GDM1 (cell line): ENCODE measurements around the gene LRRC59.
A peak's percentile ranks its signal among the peaks of the same experiment; 100 is the strongest.

Source experiments
- DNase-seq: peaks from one replicate; lab custom pipeline; 2025; lab: John Stamatoyannopoulos, UW

LRRC59 gene

DNA sequence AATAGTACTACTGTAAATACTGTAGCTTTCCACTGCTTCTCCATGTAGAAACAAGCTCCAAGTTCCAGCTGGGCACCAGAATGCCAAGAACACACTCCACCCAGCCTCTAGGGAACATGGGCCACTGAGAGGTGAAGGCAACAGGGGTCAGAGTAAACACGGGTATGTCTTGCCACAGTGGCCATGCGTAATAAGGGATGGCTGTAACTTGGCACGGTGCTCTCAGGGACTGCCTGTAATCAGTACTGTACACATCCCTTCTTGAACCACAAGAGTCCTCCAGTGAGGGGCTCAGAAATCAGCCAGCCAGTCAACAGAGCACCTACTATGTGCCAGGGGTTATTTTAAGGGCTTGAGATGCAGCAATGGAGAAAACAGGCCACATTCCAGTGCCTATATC is 10.8 kb downstream of the LRRC59 start:
- no peak for DNase-seq

DNA sequence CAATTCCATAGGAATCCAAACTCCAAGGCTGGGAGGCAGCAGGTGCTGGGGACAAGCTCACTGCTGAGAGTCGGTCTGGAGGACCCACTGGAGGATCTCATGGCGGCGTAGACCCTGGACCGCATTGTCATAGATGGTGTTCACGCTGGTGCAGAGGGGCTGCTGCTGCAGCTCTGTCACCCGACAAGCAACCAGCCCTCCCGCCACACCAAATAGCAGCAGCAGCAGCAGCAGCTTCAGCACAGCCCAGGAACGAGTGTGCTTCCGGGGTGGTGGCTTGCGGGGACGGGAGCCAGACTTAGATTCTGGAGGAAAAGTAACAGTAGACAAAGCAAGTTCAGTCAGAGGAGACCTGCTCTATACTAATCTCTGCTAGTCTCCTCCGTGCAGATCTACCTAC is 14.4 kb downstream of the LRRC59 start:
- DNase-seq, result no peak

DNA sequence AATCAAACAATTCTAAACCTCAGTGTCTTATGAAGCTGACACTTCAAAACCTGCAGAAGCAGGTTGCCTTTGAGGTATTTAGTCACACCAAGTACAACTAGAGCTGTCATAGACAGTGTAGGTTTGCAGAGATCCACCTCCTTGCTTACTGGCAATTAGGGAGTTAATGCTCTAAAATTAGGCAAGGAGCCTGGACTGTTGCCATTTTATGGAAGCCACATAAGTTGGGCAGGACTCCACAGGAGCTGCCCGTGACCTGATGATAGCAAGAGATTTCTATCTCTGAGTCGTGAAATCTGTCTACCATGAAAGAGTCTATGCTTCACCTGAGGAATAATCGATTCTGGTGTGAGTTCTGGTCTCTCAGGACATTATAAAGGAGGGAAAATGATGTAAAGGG is 15.4 kb downstream of the LRRC59 start:
- no peak for DNase-seq

DNA sequence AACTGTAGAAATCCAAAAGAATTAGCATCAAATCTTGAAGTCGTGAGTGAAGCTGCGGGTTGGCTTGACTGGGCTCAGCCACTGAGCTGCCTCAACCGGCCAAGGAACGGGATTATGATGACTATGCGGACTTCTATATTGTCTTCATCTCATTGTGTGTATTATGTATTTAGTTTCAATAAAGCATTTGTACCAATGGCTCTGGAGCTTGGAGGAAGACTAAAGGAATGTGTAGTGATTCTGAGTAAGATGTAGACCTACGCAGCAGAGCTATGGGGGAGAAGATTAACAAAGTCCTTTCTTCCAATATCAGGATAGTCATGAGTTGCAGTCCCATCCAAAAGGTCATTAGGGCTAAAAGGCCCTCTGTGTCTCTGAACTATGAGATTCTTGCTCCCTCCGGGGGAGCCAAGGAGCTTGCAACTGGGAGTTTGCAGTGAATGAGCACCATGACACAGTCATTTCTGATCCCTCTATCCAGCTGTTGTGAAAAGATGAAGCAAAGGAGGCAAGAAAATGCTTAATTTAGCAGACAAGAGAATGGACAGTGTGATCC is 16.0 kb downstream of the LRRC59 start:
- DNase-seq, result no peak

DNA sequence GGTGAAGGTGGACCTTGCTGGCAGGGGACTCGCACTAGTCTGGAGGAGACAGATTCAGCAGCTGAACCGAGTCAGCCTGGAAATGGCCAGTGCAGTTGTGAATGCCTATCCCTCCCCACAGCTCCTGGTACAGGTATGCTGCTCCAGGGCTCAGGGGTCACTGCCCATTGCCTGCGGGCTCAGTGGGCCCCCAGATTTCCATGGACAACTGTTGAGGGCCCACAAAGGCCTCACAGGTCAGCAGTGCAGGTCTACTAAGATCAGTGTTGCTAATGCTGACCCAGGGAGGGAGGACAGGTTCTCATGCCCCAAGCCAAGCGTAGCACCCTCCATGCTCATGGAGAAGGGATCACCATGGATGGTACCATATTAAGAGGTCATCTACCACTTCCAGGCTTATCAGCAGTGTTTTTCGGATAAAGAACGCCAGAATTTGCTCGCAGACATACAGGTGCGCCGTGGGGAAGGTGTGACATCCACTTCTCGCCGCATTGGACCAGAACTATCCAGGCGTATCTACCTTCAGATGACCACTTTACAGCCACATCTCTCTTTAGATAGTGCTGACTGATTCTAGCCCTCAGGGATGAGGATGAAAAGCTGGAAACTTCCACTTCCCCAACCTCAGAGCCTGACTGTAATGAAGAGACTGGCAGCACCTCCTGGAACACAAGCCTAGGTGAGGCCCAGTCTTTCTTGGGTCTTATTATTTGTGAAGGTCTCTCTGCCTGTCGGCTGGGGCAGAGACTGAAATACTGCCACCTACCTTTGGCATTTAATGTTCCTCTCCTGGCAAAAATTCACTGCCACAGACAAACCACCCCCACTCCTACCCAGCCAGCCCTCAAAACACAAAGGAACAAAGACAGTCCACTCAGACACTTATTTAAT is 16.7 kb downstream of the LRRC59 start:
- no peak for DNase-seq

DNA sequence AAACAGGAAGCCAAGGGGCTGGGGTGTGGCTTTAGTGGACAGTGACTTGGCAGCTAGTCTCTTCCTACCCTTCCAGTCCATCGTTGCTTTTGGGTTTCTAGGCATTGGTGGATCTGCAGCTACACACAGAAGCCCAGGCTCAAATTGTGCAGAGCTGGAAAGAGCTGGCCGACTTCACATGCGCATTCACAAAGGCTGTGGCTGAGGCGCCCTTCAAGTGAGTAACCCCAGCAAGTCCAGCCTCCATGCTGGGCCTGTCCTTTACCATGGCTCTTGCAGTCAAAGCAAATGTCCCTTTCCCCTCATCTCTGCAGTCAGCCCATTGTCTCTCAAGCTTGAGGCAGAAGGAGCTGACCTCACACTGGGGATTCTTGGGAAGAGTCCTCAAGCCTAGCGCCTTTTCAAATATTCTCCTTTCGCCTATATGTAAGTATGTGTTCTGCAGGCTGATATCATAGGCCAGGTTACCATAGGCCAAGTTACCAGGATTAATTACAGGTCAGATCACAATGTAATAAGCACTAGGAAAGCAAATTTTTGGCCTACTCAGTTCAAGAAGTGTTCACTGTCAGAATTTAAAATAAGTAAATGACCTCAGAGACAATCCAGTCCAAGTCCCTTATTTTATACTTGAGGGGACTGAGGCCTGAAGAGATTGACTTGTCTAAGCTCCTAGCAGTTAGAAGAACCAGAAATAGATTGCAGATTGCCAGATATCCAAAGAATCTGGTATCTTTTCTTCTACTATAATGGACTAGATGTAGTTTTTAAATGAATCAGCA is 17.8 kb downstream of the LRRC59 start:
- DNase-seq, result no peak

DNA sequence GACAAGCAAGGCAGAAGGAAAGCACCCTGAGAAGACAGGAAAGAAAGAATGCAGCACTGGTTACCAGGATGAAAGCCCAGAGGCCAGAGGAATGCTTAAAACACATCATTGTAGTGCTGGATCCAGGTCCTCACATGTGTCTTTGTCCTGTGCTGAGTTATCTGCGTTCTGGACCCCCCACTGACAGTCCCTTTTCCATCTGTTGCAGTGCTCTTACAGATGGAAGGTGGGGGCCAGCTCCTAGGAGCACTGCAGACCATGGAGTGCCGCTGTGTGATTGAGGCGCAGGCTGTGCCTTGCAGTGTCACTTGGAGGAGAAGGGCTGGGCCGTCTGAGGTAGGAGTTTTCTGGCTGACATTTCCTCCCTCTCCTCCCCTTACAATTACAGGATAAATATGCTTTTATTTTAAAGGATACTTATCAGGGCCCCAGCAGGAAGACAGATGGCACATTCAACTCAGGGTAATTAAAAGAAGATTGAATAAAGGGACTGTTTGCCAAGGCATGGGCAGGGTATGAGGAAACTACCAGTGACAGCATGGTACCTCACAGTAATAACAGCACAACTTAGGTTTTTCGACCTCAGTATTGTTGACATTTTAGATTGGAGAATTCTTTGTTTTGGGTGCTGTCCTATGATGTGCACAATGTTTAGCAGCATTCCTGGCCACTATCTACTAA is 21.3 kb downstream of the LRRC59 start:
- no peak for DNase-seq

DNA sequence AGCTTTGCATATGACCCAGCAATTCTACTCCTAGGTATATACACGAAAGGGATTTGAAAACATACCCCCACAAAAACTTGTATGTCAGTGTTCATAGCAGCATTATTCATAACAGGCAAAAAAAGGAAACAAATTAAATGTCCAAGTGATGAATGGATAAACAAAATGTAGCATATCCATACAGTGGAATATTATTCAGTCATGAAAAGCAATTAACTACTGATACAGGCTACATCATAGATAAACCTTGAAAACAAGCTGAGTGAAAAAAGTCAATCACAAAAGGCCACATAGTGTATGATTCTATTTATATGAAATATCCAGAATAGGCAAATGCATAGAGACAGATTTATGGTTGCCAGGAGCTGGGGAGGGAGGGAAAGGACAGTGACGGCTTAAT is 23.6 kb downstream of the LRRC59 start:
- no peak for DNase-seq

DNA sequence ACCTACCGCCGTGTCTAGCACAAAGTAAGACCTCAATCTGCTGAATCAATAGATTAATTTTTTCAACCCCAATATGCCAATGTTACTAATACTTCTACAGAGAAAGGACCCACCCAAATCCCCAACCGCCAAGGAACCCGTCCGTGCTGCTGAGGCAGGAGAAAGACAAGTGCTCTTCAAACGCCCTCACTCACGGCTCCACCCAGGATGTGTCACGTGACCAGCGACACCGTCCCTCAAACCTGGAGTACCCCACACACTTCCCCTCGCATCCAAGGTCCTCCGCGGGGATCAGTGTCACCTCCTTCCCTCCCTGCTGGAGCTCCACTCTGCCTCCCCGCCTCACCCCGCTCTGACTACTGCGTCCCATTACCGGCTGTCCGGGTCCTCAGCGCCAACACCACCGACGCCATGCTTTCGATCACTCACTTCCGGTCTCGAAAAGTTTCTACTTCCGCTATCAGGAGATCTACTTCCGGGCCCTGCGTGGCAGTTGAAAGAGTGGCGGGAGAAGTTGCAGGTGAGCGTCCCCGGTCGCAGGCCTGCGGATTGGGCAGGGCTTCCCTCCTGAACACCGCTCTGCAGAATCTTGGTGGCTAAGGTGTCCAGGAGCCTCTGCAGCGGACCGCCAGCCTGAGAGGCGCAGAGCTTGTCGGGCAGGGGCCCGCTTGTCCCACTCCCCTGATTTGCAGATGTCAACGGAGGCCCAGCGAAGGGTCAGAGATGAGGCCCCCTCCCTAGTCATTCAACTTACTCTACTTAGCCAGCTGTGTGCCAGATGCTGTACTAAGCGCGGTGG is 24.4 kb downstream of the LRRC59 start, which contains the start of the genes EME1 and MRPL27:
Gene EME1, plus strand, starts transcription at position 472 of the 799 bp plus-strand sequence. CDS start 1,980 bp downstream, outside the sequence.
Gene MRPL27, minus strand, starts transcription at position 427 of the 799 bp plus-strand sequence. Its CDS starts 14 bp downstream, at position 413.
- peak; percentile 85 for DNase-seq

DNA sequence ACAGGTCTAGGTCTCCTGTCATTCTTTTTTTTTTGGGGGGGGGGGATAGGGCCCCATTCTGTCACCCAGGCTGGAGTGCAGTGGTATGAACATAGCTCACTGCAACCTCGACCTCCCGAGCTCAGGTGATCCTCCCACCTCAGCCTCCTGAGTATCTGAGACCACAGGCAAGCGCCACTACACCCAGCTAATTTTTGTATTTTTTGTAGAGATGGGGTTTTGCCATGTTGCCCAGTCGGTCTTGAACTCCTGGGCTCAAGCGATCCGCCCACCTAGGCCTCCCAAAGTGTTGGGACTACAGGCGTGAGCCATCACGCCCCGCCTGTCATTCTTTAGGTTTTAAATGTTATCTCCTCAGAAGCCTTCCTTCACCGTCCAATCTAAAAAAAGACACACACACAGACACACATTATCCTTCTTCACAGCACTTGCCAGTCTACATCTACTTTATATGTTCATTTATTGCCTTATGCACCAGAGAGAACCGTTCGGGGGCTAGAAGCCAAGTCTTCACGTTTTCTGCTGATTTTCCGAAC is 25.0 kb downstream of the LRRC59 start:
- no peak for DNase-seq

DNA sequence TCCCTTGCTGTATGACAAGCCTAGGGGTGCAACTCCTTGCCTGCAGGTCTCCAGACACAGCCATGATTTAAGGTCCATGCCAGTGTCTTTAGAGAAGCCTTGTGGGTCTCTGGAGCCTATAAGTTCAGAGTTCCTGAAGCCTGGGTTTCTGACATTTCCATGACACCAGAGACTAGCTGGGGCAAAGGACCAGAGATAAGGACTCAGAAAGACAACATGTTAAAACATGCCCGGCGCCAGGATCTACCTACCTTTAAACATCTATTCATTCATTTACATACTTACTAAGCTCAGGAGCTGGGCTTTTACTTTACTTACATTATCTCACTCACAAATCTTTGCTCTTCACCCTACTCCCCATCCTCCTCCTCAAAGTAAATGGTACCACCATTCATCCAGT is 25.8 kb downstream of the LRRC59 start:
- no peak for DNase-seq

DNA sequence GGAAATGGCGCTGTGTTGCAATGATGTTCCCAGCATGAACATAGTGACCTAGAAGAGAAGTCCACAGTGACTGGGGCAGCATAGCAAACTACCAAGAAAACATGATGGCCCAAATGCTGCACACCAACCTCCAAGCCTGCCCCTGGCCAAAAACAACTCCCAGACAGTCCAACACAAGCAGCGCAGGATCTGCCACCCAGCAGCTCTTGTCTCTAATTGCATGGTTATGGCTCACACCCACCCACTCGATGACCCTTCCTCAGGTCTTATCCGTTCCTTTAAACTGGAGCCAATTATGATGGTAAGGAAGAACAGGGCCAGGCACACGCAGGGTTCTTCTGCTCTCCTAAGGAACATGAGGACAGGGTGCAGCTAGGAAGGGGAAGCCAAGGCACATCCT is 27.3 kb downstream of the LRRC59 start:
- DNase-seq, result no peak

DNA sequence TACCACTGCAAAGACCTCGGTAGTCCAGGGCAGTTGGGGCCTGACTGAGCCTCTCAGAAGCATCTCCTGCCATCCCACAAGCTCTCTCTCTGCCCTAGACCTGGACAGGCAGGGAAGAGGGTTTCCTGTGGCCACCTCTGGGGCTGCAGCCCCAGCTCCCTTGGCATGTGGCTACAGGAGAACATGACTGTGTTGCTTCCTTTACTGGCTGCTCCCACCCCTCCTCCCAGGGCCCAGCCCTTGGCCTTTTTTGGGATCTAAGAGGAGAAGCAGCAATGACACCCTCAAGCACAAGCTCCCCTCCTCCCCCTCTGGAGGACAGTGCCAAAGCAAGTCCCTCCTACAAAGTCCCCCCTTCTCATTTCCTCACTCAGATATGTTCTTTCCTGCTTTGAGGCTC is 29.9 kb downstream of the LRRC59 start:
- no peak for DNase-seq

DNA sequence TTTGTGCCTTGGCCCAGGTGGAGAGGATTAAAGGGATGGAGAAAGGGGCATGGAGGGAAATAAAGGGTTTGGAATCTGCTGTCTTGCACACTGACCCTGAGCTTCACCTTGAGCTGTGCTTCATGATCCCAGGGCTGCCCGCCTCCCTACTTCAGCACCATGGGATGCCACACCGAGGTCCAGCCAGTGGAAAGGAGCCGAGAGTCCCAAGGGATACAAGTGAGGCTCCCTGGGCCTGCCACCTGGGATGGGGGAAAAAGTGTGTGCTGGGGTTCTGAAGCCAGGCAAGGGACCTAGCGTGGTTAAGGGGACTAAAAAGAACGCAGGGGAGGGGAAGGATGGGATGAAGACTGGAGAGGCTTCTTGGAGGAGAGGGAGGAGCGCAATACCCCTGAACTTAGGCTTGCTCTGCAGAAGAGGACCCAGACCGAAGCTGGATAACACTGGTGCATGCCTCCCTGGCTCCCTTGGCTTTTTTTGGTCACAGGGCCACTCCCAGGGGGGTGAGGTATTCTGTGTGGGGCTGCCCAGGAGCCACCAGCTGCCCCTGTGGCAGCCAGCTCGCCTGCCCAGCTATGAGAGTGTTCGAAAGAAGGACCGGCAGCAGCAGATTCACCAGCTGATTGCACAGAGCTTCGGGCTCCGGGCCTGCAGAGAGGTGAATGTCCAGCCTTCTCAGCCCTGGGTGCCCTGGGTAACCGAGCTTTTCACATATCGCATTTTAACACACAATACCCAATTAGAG is 31.5 kb downstream of the LRRC59 start:
- no peak for DNase-seq

DNA sequence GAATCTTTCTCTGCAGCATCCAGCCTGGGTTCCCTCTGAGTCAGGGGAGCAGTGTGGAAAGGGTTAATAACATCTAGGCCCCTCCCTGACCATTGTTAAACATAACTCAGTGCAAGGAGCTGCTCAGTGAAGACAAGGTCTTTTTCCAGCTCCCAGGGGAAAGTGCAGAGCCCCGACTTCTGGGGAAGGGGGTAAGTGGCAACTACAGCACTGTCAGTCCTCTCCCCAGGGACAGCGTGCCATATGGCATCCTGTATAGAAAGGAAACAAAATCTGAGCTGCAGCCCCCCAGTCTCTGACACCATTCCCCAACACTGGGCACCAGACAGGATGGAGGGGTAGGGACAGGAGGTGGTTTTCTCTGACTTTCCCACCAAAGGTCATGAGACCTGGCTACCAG is 32.2 kb downstream of the LRRC59 start:
- no peak for DNase-seq

DNA sequence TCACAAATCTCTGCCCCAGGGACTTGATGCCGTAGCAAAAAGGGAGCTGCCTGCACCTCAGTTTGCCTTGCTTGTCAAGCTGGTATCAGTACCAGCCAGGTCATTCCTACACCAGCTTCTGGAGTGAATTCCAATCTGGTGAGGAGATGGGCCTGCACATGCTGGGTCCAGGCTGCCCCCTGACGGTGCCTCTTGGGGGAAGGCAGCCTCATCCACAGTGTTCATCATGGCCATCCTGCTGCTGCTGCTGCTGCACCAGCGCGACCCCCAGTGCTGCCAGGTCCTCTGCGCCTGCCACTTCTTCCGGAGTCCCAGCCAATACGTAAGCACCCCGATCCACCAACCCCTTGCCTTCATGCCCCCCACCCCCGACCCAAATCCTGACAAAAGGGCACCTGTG is 32.6 kb downstream of the LRRC59 start:
- DNase-seq, result no peak

DNA sequence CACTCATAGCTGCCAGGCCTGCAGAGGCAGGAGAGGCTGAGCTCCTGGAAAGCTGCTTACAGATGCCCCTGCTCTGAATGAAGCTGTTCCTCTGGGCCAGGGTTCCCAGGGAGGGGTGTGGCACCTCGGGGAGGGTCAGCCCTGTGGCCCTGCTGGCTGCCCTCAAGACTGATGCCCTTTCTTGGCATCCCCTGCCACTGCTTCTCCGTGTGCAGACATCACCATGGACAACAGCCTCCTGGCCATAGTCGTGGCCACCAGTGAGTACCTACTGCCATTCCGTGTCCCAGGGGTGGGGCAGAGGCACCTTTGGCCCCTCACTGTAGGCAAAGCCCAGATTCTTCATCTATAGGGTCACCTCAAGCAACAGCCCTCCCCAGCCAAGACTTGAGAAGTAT is 33.3 kb downstream of the LRRC59 start:
- no peak for DNase-seq

DNA sequence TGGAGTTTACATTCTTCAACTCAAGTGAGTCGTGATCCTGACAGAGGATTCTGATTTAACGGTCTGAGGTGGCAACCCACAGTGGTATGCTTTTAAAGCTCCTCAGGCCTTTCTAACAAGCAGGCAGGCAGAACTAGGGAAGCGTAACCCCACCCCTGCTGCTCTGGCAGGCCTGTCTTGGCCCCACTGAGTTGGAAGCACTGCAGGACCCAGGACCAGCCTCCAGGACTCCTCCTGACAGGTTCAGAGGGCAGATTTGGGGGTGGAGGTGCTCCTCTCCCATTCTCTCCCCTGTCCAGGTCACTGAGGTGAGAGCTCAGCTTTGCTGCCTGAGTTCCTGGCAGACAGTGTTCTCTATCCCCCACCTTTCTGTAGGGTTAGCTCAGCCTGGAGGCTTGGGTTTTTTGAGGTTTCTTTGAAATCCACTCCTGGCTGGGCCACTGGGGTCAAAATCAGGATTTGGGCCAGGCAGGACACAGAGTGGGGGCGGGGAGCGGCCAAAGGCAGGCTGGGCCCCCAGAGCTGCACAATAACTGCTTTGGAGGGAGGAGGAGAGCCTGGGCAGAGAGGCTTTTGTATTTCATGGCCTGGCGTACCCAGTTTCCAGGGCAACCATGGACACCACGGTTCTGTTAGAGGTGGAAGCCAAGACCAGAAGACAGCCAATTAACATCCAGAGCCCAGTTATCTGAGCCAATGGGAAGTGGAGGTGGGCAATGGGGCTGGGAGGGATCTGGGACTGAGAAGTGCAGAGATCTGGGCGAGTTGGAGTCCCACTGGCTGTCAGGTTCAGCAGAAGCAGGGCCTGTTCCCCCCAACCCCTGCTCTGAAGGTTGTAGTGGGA is 33.9 kb downstream of the LRRC59 start:
- DNase-seq, result no peak

DNA sequence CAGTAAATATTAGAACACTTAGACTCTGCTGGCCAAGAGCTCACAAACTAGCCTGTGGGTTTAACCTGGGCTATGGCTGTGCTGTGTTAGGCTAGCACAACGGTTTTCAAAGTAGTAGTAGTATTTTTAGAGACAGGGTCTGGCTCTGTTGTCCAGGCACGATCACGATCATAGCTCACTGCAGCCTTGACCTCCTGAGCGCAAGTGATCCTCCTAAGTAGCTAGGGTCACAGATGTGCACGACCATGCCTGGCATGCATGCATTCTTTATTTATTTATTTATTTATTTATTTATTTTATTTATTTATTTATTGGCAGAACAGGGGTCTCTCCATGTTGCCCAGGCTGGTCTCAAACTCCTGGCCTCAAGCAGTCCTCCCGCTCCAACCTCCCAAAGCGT is 34.7 kb downstream of the LRRC59 start:
- no peak for DNase-seq
